Stimulated activated CD4-positive, alpha-beta T cell treated with anti-CD3 and anti-CD28 coated beads, Interleukin-2, amount 100 ng/mL, for 24 hours (primary cell): ENCODE results near the gene TSPAN11.
"Not testable (repeated sequence)": the region's sequence is repeated elsewhere in the genome, so short reads cannot be mapped to it uniquely, and the experiment has no call there.

ENCODE experiments used
- DNase-seq, 2 donors: peaks; one replicate each; pipeline ENCODE4 v3.0.0-alpha.2; 2020

TSPAN11 gene, protein sequence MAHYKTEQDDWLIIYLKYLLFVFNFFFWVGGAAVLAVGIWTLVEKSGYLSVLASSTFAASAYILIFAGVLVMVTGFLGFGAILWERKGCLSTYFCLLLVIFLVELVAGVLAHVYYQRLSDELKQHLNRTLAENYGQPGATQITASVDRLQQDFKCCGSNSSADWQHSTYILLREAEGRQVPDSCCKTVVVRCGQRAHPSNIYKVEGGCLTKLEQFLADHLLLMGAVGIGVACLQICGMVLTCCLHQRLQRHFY

GRCh38 chr12:30926243-30927221, at the start of gene TSPAN11:
TSPAN11 (plus strand) TSS chr12:30926748; CDS start chr12:30953992, 27,244 bp downstream.
- DNase-seq: peak in 1 of 2 donors; percentile 8

DNA sequence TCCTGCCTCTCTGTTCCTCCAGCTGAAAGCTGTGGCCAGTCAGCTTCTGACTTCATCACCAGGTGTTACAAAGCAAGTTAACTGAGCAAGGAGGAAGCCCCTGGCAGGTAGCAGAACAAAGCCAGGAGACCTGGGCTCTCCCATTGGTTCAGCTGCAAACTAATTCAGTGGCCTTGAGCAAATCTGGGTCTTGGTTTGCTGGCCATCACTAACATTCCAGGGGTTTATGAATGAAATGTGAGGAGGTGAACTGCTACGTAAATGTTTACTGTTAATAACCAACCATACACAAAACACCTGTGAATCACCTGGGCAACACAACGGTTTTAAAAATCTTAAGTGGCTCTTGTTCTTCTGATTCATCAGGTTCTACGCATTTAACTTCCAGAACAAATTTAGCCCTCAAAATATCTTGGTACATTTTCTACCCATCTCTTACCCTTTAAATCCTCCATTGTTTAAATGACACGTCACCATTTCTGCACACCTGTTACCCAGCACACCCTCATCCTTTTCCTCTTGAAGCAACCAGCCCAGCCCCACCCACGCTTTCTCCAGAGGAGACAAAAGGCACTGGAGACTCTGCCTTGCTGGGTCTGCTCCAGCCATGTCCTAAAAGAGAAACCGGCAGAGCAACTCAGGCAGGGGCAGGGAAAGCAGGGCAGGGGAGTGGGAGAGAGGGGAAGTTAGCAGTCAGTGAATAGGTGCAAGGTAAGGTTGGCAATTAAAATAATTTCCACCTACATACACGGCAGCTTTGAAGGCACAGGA, 49.3 kb upstream of the TSPAN11 start:
- DNase-seq: no peak

- DNase-seq: no peak
These were observed 48.5 kb upstream of the TSPAN11 start for GRCh38 chr12:30878024-30878423.

DNA sequence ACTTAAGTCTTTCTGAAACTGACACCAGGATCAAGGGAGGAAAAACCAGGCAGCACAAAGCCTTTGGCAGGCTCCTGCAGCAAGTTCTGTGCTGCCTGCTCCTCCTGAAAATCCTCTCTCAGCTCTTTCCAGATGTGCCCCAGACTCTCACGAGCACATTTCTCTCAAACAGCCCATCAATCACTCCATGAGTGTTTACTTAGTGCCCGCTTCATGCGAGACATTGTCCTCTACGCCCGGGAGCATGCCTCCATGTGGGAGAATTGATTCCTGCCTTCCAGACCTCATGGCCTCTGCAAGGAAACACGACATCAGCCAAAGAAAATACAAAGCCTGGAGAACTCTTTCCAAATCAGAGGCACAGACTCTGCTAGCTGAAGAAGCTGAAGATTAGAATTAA, 46.5 kb upstream of the TSPAN11 start:
- DNase-seq: no peak

DNA sequence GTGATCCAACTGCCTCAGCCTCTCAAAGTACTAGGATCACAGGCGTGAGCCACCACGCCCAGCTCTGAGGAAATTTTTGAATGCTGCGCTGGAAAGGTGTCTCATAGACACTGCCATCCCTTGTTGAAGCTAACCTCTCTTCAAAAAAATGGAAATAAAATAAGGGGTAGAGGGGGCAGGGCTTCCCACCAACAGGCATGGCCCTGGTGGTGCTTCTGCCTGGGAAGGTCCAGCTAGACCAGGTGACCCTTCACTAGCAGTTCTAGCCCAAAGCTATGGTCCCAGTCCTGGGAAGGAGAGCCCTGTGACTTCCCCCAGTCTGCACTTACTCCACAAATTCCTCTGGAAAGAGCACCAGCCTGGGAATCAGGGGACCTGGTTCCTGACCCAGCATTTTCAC, 45.7 kb upstream of the TSPAN11 start:
- DNase-seq: no peak

DNA sequence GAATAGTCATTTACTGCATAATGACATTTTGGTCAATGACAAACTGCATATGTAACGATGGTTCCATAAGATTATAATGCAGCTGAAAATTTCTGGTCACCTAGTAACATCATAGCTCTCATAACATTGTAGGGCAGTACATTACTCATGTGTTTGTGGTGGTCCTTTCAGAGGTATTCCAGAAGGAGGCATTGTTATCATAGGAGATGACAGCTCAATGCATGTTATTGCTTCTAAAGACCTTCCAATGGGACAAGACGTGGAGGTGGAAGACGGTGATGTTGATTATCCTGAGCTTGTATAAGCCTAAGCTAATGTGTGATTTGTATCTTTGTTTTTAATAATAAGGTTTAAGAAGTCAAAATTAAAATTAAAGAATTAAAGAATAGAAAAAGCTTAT, 43.8 kb upstream of the TSPAN11 start:
- DNase-seq: no peak

DNA sequence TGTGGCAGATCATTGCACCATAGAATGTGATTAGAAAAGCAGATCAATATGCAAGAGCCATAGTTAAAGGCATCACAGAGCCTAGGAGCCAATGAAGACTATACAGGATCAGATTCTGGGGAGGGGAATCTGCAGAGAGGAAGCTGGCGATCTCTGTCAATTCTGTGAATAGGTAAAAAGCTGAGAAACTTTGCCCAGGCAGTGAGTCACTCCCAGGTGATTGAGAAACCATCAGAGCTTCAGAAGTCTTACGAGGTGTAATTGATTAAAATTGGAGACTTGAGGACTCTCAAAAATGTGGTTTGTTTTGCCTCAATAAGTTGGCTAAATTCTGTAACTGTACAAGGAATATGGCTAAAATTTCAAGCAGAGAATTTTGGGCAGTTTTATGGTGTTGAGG, 41.7 kb upstream of the TSPAN11 start:
- no peak for DNase-seq

DNA sequence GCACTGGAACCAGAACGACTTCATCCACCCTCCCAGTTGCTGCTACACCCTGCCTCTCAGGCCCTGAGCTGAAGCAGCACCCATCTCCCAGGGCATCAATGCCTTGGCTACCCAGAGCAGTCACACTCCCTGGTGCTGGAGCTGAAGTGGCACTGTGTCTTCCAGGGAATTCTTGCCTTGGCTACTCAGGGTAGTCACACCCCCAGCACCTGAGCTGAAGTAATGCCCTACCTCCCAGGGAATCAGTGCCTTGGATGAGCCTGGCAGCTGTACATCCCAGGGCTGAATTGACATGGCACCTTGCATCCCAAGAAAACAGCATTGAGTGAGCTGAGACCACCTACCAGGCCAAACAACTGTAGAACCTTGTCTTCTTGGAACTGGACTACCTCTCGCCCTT, 41.2 kb upstream of the TSPAN11 start:
- no peak for DNase-seq

GRCh38 chr12:30887226-30887625, 39.3 kb upstream of the TSPAN11 start:
- DNase-seq: no peak

- no peak for DNase-seq
These were observed 38.3 kb upstream of the TSPAN11 start for GRCh38 chr12:30888241-30888640.

DNA sequence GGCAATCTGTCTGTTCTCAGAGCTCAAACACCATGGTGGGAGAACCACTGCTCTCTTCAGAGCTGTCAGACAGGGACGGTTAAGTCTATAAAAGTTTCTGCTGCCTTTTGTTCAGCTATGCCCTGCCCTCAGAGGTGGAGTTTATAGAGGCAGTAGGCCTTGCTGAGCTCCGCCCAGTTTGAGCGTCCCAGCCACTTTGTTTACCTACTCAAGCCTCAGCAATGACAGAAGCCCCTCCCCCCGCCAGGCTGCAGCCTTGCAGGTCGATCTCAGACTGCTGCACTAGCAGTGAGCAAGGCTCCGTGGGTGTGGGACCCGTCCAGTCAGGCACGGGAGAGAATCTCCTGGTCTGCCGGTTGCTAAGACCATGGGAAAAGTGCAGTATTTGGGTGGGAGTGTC, 32.0 kb upstream of the TSPAN11 start:
- not testable (repeated sequence) for DNase-seq

DNA sequence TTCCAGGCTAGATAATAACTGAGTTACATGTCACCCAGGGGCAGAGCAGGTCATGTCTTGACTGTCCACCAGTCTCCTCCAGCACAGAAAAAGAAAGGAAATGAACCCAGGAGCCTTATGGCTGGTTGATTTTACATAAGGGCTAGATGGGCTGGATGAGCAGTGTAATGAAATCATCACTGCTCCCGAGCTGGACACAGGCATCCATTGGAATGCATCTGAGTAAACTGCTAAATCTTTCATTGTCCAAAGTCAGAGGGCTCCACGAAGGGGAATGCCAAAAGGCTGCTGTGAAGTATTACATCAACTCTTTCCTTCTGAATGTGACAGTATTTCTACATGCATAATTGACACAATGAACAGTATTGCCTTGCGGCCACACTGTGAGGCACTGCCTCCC, 30.1 kb upstream of the TSPAN11 start:
- no peak for DNase-seq

DNA sequence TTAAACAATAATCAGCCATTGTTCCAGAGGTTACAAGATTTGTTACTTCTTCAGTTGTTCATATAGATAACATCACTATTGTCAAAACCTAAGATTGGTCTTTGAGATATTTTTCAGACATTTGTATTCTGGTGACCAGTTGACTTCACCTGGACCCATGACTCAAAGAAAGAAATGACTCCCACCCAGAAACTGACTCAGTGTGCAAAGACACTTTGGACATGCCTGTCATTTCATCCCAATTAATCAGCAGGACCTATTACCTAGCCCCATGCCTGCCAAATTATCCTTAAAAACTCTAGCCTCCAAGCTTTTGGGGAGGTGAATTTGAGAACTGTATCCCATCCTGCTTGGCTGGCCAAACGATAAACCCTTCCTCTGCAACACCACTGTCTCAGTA, 27.7 kb upstream of the TSPAN11 start:
- no peak for DNase-seq

DNA sequence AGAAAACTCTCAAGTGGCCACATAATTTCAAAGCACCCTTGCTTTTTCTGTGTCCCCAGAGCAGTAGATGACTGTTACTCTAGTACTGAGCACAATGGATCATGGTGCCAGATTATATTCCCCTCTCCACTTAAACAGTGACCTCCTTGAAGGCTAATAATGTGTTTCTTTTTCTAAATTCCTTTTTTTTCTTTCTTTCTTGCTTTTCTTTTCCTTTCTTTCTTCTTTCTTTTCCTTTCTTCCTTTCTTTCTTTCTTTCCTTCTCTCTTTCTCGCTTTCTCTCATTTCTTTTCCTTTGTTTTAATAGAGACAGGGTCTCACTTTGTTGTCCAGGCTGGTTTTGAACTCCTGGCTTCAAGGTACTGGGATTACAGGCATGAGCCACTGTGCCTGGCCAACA, 26.2 kb upstream of the TSPAN11 start:
- DNase-seq: no peak

DNA sequence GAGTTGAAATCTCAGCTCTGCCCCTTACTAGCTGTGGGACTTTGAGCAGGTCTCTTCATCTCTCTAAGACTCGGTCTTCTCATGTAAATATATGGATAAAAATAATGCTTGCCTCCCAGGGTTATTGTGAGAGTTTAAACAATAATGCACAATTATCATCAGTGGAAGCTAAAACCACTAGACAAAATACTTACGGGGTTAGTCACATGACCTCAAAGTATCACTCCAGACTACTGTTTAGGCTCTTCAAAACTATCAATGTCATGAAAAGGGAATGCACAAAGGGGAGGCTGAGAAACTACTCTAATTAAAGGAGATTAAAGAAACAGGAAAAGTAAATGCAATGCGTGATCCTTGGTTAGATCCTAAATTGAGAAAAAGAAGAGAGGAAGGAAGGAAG, 24.5 kb upstream of the TSPAN11 start:
- no peak for DNase-seq

GRCh38 chr12:30902596-30902995, 24.0 kb upstream of the TSPAN11 start:
- DNase-seq: no peak

- no peak for DNase-seq
These were observed 21.0 kb upstream of the TSPAN11 start for GRCh38 chr12:30905463-30906009.

- no peak for DNase-seq
These were observed 18.3 kb upstream of the TSPAN11 start for GRCh38 chr12:30908076-30908721.

DNA sequence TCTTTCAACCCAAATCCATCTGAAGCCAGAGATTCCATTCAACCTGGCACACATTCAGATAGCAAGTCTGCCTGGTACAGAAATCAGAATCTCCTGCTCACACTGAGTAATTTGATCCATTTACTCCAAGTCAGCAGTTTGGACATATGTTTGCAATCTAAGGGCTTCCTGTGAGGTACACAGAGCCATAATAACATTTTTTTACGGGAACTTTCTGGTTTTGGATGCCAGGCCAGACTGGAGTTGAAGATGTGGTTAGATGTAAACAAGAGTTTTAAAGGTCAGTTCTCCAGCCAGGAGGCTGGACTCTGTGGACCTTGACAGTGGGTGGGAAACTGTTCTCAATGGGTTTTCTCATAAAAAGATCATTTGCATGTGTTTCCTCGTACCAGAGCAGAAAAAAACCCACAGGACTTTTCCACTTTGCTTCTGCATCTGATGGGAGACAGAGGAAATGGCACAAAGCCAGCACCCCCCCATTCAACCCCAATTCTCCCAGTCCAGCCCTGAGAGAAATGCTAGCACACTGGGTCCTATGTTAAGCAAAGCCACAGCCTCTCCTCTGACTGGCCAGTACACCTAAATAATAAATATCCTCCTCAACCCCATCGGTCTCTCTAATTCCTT, 17.7 kb upstream of the TSPAN11 start:
- no peak for DNase-seq

GRCh38 chr12:30909349-30910037, 17.1 kb upstream of the TSPAN11 start:
- no peak for DNase-seq

DNA sequence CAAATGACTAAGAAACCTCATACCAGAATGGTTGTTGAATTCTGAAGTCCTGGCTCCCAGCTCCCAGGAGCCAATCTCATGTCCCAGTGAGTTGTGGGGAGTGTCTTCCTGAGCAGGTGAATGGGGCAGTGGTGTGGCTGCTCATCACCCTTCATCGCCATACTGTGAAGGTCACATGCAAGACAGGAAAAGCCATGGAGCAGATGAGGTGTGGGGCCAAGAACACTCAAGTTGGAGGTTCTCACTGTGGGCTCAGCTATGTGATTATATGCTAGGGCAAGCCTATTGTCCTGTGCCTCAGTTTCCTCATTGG, 16.6 kb upstream of the TSPAN11 start:
- DNase-seq: no peak

DNA sequence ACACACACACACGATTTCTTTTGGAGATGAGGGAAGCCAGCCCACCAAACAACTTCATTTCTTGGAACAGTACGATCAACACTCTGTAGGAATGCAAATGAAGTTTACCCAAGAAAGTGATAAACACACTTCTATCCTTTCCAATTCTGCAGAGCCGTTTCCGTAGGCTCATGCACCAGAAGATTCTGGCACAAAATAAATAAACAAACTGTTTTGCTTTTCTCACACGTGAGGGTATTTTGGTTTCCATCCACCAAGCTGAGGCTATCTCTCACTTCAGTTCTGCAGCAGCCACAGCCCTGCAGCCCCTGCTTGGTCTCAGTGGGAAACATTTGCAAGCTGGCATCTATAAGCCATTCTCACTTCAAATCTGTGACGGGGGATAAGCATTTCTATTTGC, 15.3 kb upstream of the TSPAN11 start:
- no peak for DNase-seq
